GM18517 (cell line): Measurements from ENCODE around the gene RAPGEF1.

Source experiments
- ATAC-seq: cut with Tn5 transposase; IDR thresholded peaks from one replicate; pipeline ENCODE4 v1.9.1; 2021; ENCODE audit warnings: mild to moderate bottlenecking, moderate library complexity; ENCODE audit not compliant: unreplicated experiment

The RAPGEF1 gene

DNA sequence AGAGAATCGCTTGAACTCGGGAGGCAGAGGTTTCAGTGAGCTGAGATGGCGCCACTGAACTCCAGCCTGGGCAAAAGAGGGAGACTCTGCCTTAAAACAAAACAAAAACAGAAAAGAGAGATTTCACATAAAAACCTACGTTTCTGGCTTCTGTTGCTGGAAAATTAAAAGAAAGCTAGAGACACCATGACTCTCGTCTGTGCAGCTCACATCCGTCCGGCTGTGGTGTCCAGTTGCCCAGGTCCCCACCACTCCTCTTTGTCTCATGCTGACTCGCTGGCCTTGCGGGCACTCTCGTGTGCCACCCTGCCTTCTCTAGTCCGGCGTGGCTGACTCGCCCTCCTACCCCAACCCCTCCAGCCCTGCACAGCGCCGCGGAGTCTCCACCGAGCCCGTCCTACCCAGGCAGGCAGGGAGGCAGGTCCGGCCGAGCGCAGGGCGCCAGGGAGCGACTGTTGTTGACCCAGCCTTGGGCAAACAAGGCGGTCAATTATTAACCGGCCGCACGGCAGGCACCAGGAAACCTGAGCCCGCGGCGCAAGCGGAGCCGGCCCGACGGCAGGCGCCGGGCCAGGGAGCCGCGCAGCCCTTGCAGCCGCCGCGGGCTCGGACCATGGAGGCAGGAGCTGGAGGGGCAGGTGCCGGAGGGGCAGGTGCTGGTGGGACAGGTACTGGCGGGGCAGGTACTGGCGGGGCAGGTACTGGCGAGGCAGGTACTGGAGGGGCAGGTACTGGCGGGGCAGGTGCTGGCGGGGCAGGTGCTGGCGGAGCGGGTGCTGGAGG lies 194.7 kb downstream of the RAPGEF1 start, which contains the start of gene PRRT1B:
Gene PRRT1B (plus strand): TSS at position 521 of the 783 bp plus-strand sequence. CDS start 93 bp downstream, at position 614.
- ATAC-seq, result no peak

GRCh38 chr9:131543141-131543540 lies 196.7 kb downstream of the RAPGEF1 start:
- no peak for ATAC-seq

DNA sequence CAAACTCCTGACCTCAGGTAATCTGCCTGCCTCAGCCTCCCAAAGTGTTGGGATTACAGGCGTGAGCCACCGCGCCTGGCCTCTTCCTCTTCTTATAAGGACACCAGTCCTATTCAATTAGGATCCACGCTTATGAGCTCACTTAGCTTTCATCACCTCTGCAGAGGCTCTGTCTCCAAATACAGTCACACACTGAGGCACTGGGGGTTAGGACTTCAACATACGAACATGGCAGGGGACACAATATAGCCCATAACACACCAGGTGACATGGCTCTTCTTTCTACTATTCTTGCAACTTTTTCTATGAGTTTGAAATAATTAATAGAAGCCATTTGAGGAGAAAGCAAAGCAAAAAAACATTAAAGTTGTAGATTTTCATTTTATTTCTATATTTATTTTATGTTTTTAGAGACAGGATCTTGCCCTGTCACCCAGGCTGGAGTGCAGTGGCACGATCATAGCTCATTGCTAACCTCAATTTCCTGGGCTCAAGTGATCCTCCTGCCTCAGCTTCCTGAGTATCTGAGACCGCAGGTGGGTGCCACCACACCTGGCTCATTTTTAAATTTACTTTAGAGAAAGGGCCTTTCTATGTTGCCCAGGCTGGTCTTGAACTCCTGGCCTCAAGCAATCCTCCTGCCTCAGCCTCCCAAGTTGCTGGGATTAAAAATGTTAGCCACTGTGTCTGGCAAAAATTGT lies 200.5 kb downstream of the RAPGEF1 start:
- no peak for ATAC-seq

DNA sequence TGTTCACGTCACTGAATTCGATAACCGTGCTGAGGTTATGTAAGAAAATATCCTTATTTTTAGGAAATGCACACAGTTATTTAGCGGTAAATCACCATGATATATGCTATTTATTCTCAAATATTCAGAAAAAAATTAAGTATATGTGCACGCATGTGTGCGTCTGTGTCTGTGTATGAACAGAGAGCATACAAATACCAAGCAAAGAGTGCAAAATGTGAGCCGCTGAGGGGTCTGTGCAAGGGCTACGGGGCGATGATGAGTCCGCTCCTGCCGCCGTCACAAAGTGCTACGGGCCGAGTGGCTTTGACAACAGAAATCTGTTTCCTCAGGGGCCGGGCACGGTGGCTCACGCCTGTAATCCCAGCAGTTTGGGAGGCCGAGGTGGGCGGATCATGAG lies 201.9 kb downstream of the RAPGEF1 start:
- no peak for ATAC-seq

DNA sequence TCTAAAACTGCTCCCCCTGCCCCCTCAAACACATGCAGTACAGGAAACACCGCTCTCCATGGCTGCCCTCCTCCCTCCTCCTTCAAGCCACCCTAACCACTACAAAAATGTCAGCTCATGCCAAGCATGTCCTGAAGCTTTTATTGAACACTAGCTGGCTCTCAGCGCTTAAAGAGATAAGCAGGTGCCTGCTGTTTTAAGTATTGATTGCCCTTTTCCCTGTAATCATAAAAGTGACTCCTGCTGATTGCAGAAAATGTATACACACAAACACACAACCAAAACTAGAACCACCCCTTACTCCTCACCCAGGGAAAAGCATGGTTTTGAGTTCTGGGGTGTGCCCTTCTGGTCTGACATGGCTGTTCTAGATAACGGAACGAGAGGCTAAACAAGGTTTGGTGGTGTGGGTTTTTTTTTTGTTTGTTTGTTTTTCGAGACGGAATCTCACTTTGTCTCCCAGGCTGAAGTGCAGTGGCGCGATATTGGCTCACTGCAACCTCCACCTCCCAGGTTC lies 205.1 kb downstream of the RAPGEF1 start:
- ATAC-seq, result no peak

- peak; percentile 77 for ATAC-seq
Measured at GRCh38 chr9:131530920-131531832, 208.7 kb downstream of the RAPGEF1 start, which contains the start of gene UCK1. UCK1 (minus strand) TSS chr9:131531263; CDS start chr9:131531174, 89 bp downstream.

DNA sequence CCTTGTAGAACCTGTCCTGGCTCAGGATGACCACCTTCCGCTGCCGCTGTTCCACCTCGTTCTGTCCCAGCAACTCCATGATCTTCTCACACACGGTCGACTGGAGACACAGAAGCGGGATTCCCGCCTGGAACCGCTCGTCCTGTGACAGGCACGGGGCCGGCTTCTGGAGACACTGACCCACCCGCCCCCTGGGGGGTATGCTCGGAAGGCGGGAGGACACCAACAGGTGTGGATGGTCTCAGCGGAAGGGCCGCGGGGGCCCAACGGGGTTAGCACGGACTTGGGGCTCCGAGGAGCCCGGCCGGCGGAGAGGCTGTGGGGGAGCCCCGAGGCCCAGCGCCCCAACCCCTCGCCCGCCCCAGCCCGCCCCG lies 209.3 kb downstream of the RAPGEF1 start:
- ATAC-seq, result no peak

DNA sequence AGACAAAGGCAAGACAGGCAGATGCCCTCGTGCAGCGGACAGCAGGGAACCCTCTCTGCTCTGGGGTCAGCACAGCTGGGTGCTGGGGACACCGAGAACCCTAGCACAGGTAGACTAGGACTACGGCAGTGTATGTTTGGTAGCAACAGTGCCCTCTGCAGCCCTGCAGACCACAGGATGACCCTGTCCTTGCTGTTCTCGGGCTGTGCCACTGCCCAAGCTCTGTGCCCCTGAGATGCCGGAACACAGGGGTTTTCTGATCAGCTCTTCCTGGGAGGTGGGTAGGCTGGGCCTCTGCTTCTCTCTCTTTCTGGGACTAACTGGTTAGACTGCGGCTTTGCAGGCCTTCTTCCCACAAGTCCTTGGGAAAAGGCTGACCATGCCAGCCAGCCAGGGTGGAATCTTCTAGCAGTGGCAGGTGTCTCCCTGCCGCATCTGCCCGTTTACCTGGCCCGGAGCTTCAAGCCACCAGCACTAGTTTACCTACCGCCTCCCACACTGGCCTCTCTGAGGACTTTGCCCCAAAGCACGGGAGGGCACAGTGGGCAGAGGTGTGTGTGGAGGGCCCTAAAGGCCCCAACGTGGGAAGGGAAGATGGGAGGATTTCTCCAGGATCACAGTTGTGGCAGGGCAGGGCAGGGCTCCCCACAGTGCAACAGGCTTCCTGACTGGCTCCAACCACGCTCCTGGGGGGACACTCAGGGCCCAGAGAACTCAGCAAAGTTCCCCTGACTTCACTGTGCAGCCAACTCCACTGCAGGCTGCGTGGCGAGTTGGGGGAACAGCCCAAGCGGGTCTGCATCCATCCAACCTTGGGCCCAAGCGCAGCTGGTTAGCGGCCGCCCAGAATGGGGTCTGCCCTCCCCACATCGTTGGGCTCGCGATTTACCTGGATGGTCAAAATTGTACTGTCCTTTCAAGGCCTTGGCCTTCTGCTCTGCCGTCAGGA lies 210.0 kb downstream of the RAPGEF1 start:
- ATAC-seq, result no peak

DNA sequence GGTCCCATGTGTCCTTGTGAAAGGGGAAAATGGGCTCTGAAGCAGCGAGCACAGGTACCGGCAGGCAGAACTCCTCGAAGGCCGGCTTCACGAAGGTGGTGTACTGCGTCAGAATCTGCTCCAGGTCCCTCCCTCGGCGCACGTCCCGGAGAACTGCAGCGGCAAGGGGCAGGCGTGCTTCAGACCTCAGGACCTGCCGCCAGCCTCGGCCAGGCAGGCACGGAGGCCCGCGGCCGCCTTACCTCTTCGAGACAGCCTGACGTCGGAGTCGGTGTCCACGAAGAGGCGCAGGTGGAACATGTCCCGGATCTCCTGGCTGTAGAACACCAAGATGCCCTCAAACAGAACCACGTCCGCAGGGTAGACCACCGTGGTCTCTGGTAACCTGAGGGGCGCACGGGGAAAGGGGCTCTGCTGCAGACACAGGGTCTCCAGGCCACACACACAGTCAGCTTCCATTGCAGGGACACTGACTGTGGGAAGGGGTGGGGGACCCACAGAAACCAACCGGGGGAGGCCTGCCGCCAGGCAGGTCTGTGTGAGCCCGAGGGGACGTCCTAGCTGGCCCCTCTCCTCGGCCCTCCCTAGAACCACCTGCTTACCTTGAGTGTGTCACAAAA lies 210.9 kb downstream of the RAPGEF1 start:
- ATAC-seq, result no peak

- ATAC-seq, result no peak
Measured at GRCh38 chr9:131528186-131528585, 211.7 kb downstream of the RAPGEF1 start.
